ENCODE data around the gene FAM90A26.
"Not testable (repeated sequence)": the region's sequence is repeated elsewhere in the genome, so short reads cannot be mapped to it uniquely, and the experiment has no call there.

GRCh38 chr4:9131420-9131819 lies 38.8 kb upstream of the FAM90A26 start:
- not testable (repeated sequence) for TF ChIP-seq EZH2 (IDR thresholded peaks at IDR 0.05; ENCODE audit: borderline replicate concordance); CTCF (IDR thresholded peaks at IDR 0.05; ENCODE audit: poor library complexity); EZH2phosphoT487 (IDR thresholded peaks at IDR 0.05; ENCODE audit: low read depth, severe bottlenecking, unreplicated experiment)

All from hepatocyte (in vitro differentiated cells).